GM21619 (cell line): ENCODE results near the gene KCNAB1.

Experiments used
- ATAC-seq: cut with Tn5 transposase; IDR thresholded peaks from one replicate; pipeline ENCODE4 v1.9.1; 2021; ENCODE audit not compliant: unreplicated experiment

The KCNAB1 gene

GRCh38 chr3:156358232-156358631, 237.9 kb downstream of the KCNAB1 start:
- ATAC-seq = no peak

DNA sequence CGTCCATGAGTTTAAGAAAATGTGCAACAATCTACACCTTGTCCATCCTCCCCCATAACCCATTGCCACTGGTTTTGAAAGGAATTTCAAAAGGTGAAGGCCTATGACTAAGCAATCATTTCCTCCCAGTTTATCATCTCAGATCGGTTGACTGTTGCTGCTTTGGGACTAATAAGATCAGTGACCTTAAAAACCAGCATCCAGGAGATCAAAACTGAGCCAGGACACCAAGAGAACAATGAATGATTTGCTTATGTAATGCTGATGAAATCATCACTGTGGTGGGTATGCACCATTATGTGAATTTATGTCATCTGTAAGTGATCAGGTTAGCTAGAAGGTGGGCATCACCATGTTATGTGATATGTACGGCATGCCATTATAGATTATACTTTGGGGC, 239.0 kb downstream of the KCNAB1 start:
- no peak for ATAC-seq

- ATAC-seq = no peak
These were observed 239.7 kb downstream of the KCNAB1 start for GRCh38 chr3:156360083-156360482.

DNA sequence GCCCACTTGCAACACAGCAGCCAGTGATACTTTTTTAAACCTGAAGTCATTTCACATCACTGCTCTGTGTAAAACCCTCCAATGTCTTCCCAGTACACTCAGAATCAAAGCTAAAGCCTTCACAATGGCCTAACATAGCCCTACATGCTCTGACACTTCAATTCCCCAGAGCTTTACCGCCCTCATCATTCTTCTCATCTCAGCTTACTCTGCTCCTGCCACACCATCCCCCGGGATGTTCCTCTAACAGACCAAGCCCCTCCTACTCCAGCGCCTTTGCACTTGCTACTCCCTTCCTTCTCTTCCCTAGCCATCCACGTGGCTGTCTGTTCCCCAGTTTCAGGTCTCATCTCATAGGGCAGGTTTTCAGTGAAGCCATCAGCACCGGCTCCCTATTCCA, 240.6 kb downstream of the KCNAB1 start:
- no peak for ATAC-seq

GRCh38 chr3:156366559-156366958, 246.2 kb downstream of the KCNAB1 start:
- ATAC-seq = no peak

- peak; percentile 74 for ATAC-seq
These were observed 247.8 kb downstream of the KCNAB1 start for GRCh38 chr3:156368189-156368588.

- ATAC-seq = no peak
These were observed 251.3 kb downstream of the KCNAB1 start for GRCh38 chr3:156371701-156372100.

DNA sequence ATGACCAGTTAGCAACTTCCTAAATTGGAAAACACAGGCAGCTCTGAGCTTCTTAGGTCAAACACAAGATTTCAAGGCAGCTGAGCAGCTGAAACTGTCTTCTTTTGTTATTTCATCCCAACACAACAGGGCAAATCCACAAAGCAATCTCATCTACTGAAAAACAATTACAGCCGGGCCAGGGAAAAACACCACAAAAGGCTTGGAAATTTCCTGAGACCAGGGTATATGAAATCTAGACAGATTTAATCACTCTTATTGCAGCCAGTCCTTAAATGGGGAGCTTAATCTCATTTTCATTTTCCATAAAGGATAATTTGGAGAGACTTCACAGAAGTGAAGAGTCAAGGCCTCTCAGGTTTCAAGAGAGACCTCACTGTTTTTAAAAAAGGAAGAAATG, 252.7 kb downstream of the KCNAB1 start:
- no peak for ATAC-seq

- ATAC-seq = no peak
These were observed 253.3 kb downstream of the KCNAB1 start for GRCh38 chr3:156373654-156374053.

DNA sequence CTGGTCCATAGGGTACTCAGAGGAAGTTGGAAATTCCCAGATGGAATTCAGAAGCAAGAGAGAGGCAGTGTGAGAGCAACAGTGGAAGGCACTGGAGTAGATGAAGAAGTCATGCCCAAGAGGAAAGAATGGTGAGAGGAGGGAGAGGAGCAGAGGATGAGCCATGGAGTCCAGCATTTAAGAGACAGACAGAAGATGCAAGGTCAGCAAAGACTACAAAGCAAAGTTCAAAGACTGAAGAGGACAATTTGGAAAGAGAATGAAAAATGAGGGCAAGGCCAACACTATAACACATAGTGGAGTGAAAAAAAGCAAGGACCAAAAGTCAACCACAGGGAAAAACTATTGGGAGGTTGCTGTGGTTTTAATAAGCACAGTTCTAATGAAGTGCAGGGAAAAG, 255.8 kb downstream of the KCNAB1 start:
- ATAC-seq = no peak

GRCh38 chr3:156377266-156377665, 256.9 kb downstream of the KCNAB1 start:
- no peak for ATAC-seq

GRCh38 chr3:156377718-156378117, 257.3 kb downstream of the KCNAB1 start:
- ATAC-seq = no peak

DNA sequence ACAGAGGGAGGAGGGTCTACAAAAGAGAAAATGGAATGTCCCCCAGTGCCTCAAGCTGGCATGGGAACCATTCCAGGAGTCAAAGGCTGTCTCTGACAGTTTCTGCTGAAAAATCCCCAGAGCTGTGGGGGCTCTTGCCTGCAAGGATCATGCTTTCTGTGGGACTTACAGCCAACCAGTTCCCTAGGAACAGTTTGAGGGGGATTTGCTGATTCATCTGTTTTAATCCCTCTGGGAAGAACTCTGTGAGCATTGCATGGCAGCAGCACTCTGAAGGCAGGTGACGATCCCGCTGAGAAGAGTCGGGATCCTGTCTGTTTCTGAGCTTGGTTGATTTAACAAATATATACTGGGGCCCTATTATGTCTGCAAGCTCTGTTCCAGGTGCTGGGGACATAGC, 258.5 kb downstream of the KCNAB1 start:
- ATAC-seq = no peak

GRCh38 chr3:156379327-156379726, 258.9 kb downstream of the KCNAB1 start:
- no peak for ATAC-seq

DNA sequence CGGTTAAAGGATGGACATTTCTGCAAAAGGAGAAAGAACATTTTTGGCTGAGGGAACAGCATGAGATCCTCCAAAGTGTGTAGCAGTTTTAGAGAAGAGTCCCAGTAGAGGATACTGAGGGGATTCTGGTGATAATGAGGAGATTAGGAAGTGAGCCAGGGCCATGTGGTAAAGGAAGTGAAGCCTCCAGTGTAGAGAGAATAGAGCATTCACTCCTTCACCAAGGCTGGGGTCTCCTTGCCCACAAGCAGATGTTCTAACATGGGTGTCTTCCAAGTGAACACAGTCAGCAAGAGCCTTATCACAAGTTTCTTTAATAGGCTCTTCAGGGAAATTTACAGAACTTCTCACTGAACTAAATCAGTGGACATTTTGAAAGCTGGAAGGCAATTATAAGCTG, 260.9 kb downstream of the KCNAB1 start:
- no peak for ATAC-seq

DNA sequence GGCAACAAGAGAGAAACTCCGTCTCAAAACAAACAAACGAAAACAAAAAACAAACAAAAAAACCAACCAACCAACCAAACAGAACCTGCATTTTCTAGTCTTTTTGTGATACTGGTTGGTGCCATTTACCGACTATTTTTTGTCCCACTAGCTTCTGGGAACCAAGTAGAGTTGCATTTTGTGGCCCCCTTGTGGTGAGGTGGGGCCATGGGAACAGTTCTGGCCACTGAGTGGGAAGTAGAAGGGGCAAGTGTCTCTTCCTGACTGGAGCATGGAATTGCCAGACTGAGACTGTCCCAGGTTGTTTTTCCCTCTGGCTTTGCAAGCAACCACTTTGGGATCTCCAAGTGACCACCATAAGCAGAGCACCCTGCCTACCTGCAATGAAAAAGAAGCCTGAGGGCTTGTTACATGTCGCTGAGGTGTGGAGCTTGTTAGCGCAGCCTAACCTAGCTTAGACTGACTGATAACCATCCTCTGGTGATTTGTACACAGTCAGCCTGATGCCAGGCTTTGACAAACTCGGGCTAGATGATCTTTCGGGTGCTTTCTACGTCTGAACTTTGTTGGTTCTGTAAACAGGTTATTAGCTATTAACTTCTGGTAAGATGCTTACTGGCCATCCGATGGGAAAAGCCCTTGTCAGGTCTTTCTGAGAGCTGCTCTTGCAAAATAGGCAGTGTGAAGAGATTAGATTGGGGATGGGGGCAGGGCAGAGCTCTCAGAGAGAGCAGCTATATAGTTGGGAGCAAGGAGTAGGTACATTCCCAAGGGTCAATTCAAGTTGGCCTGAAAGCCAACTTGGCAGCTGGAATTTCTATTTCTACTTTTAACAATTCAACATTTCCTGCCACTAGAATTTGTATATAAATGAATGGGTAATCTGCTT, 262.3 kb downstream of the KCNAB1 start:
- ATAC-seq = peak; percentile 72

DNA sequence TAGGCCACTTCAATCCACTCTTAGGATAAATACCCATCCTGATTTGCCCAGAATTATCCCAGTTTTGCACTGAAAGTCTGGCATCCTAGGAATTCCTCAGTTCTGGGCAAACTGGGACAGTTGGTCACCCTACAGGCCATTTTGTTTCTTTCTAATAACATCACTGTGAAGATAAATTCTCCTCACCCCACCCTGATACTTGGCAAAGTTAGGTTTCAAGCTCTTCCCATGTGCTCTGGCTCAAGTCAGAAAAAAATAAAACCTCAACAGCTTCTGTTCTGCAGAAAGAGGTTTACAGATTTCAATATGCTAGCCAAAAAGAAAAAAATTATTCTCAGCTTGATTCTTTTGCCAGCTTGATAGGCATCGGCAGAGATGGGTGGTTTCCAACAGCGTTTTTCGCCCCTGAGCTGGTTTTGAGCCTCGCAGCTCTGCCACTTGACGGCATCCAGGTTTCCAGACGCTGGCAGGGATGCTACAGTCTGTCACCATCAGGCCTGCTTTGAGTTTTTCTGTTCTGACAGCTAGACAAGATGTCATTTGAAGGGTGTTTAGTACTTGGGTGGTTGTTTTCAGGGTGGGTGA, 263.2 kb downstream of the KCNAB1 start:
- ATAC-seq = no peak

GRCh38 chr3:156388497-156389448, 268.4 kb downstream of the KCNAB1 start:
- peak; percentile 71 for ATAC-seq

DNA sequence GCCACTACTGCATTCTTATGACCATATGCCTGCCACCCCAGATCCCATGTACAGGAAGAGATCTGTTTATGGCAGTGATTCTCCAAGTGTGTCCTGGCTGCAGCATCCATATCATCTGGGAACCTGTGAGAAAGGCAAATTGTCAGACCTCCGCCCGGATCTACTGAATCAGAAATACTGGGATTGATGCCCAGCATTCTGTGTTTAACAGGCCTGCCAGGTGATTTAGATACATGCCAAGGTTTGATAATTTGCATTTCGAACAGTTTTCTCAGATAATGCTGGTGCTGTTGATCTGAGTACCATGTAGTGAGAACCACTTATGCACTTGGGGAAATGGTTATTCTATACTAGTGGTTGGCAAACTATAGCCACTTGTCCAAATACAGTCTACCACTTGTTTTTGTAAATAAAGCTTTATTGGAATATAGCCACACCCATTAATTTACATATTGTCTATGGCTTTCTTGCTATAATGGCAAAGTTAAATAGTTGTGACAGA, 269.1 kb downstream of the KCNAB1 start:
- ATAC-seq = no peak

GRCh38 chr3:156390846-156391245, 270.5 kb downstream of the KCNAB1 start:
- ATAC-seq = no peak
